ENCODE data around the gene KRTAP10-11.
"Not testable (repeated sequence)": the region's sequence is repeated elsewhere in the genome, so short reads cannot be mapped to it uniquely, and the experiment has no call there.

Gene KRTAP10-11

DNA sequence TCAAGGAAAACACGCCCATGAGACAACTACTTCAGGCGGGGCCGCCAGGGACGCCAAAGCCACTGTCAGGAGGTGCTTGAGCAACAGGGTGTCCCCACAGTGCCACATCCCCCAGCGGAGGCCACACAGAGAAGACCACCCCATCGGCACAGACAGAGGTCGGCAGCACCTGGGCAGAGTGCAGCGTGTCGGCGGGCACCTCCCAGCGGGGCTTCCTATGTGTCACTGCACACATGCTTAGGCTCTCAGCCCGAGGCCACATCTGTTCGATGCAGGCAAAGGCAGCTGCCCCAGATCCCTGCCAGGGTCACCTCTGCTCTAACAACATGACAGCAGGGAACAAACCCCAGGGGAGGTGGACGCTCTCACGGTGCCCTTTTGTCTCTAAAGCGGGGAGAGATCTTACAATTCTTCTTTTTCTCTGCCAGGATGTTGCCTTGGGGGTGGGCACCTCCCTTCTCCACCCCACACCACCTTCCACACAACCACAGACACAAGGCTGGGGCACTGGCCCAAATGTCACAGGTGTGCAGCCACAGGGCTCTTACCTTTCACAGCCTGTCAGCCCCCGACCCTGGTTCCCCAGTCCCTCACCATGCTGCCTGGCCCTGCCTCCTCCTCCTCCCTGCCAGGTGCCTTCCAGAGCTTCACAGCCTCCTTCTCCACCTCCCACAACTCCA lies 30.2 kb upstream of the KRTAP10-11 start:
- DNase-seq, result no peak

DNA sequence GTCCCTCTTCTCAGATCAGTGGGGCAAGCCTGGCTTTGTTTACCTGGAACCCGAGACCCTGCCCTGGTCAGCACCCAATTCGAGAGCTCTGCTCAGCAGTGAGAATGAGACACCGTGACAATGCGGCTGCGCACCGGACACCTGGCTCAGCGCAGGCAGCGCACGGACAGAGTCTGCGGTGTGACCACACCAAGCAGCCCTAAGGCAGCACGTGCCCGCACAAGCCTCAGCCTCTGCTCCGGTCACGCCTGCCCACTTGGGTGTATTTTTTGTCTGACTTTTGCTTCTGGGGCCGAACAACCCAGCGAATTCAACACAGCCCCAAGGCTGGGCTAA lies 29.7 kb upstream of the KRTAP10-11 start:
- DNase-seq, result no peak

DNA sequence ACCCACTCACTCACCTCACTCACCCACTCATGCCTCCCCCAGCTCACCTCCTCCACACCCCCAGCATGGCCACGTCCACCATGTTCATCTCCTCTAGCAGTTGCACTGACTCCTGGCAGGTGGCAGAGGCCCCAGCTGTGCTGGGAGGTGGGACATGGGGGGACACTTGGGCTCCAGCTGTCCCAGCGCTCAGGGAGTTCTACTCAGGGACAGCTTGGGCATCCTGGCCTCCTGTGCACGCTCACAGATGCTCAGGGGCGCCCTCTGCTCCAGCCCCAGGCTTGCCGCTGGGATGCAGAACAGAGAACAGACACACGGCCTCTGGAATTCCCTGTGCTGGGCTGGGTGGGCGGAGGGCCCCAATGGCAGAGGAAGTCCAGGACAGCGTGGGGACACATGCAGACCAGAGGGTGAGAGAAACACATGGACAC lies 29.1 kb upstream of the KRTAP10-11 start:
- DNase-seq, result no peak

DNA sequence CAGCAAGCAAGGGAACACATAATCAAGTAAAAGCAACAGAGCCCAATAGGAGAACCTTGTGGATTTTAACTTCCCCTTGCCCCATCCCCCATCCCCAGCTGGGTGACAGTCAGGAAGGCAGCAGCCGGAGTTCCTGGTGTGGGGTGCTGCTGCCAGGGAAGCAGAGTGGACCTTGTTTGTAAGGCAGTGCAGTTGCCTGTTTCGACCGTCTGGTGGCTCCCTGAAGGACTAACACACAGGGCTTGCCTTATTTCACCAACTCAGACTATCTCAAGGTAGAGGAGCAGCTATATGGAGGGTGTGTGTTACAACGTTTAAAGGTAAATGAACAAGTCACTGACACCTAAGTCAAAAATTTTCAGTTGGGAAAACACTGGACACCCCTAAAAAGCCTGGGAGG lies 27.7 kb upstream of the KRTAP10-11 start:
- no peak for DNase-seq

DNA sequence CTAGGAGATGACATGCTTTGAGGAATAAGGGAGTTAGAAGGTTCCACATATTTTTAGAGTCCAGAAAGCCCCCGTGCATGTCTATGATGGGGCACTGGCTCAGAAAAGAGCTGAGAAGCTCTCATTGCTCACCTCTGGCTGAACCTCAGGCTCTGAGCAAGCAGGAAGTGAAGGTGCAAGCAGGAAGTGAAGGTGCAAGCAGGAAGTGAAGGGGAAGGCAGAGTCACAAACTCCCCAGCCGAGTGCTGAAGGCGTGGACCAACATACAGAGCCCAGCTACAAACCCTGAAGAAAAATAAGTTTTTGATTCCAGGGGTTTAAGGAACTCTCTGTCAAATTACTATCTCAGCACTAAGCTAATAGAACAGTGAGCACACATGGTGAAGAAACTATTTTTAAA lies 27.3 kb upstream of the KRTAP10-11 start:
- DNase-seq, result peak; percentile 86

- no peak for DNase-seq
Observed at GRCh38 chr21:44619886-44620285, 26.3 kb upstream of the KRTAP10-11 start.

- DNase-seq, result no peak
Observed at GRCh38 chr21:44623575-44623974, 22.6 kb upstream of the KRTAP10-11 start.

GRCh38 chr21:44625756-44626155 lies 20.5 kb upstream of the KRTAP10-11 start:
- DNase-seq, result no peak

DNA sequence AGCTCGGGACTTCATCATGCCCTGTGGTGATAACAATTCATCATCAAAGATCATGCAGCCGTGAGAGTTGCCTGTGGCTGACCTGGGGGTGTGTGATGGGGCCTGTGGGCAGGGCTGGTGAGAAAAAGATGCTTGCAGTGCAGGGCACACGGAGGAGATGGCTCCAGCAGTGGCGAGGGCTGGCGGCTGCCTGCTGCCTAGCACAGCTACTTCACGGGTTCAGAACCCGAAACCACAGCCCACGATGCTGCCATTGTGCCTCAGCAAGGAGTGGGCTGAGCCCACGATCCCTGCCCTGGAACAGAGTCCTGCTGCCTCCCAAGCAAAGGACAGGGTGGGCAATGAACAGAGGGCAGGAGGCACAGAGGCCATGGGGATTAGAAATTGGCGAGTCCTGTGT lies 20.0 kb upstream of the KRTAP10-11 start:
- no peak for DNase-seq

GRCh38 chr21:44626673-44627143 lies 19.5 kb upstream of the KRTAP10-11 start, which contains the start of gene KRTAP10-9:
Gene KRTAP10-9 (plus strand): TSS chr21:44627093. CDS start chr21:44627172, 79 bp downstream.
- DNase-seq, result no peak

GRCh38 chr21:44627181-44627822 lies 18.9 kb upstream of the KRTAP10-11 start:
- not testable (repeated sequence) for DNase-seq

DNA sequence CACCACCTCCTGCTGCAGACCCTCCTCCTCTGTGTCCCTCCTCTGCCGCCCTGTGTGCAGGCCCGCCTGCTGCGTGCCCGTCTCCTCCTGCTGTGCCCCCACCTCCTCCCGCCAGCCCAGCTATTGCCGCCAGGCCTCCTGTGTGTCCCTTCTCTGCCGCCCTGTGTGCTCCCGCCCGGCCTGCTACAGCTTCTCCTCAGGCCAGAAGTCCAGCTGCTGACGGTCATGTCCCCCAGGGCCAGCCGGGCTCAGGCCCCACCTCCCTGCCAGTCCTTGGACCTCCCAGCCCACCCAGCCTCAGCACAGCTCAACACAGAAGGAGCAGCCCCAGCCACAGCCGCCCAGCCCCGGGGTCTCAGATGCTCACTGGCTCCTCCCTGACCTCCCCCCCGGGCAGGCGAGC lies 18.4 kb upstream of the KRTAP10-11 start:
- not testable (repeated sequence) for DNase-seq

DNA sequence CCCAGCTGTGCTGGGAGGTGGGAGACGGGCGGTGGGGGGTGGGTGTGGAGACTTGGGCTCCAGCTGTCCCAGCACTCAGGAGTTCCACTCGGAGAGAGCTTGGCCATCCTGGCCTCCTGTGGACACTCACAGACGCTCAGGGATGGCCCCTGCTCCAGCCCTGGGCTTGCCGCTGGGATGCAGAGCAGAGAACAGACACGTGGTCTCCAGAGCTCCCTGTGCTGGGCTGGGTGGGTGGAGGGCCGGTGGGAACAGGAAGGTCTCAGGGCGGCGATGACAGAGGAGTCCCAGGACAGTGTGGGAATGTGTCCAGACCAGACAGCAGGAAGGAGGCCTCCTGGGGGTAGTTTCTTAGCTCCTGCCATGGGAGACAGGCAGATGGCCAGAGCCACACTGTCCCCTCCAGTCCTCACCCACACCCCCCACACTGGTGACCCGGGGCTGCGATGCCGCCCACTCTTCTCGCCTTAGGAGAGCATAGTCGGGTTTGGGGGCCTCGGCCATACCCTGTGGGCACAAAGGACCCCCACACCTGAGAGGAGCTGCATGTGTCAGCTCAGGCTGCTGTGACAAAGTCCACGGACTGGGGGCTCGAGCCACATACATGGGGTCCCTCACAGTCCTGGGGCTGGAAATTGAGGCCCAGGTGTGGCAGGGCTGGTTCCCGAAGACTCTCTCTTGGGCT lies 17.4 kb upstream of the KRTAP10-11 start:
- DNase-seq, result no peak

DNA sequence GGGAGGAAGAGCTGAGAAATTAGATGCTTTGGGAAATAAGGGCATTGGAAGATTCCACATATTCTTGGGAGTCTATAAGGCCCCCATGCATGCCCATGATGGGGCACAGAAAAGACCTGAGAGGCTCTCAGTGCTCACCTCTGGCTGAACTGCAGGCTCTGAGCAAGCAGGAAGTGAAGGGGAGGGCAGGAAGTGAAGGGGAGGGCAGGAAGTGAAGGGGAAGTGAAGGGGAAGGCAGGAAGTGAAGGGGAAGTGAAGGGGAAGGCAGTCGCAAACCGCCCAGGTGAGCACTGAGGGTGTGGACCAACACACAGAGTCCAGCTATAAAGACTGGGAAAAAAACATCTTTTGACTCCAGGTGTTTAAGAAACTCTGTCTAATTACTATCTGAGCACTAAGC lies 15.8 kb upstream of the KRTAP10-11 start:
- no peak for DNase-seq

DNA sequence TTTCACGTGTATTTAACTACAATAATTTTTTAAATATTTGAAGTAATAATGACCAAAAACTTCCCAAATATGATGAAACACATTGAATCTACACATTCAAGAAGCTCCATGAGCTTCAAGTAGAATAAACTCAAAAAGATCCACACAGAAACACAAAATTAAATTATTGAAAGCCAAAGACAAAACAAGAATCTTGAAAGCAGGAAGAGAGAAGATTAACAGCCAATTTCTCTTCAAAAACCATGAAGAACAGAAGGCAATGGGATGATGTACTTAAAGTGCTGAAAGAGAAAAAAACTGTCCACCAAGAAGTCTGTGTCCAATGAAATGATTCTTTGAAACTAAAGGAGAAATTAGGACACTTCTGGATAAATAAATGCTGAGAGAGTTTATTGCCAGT lies 14.1 kb upstream of the KRTAP10-11 start:
- DNase-seq, result no peak

GRCh38 chr21:44636209-44637017 lies 9.8 kb upstream of the KRTAP10-11 start:
- no peak for DNase-seq

GRCh38 chr21:44637018-44637850 lies 9.0 kb upstream of the KRTAP10-11 start, which contains the start of gene KRTAP10-10:
Gene KRTAP10-10 (plus strand): TSS chr21:44637356. CDS start chr21:44637418, 62 bp downstream.
- DNase-seq, result no peak

GRCh38 chr21:44637851-44638348 lies 8.3 kb upstream of the KRTAP10-11 start:
- not testable (repeated sequence) for DNase-seq

DNA sequence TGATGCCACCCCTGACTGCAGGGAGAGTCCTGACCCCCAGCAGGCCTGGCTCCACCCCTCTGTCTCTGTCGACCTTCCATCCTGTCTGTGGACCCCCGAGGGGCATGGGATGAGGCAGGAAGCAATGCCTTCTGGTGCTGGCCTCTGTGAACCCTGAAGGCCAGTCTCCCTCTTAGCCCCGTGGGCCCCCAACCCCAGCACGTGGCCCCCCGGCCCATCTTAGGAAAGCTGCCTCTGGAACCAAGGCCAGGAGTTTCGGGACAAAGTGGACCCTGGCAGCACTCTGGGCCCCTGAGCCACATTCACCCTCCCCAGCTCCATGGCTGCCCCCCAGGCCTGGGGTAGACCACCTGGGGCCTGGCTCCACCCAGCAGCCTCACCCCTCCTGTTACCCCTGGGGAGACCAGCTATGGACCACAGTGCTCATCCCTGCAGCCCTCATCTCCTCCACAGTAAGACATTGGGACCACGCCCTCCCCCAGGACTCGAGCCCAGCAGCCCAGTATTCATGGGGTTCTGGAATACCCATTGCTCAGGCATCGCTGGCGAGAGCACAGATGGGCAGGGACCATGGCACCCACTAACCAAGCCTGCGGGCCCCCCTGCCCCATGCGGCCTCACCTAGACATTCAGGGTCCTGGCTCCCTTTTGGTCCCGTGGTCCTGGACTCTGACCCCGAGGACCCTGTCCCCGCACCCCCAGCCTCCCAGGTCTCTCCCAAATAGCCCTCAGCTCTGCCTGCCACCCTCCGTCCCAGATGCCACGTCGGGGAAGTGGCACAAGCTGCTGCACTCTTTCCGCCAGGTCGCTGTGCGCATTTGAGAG lies 7.5 kb upstream of the KRTAP10-11 start:
- not testable (repeated sequence) for DNase-seq

DNA sequence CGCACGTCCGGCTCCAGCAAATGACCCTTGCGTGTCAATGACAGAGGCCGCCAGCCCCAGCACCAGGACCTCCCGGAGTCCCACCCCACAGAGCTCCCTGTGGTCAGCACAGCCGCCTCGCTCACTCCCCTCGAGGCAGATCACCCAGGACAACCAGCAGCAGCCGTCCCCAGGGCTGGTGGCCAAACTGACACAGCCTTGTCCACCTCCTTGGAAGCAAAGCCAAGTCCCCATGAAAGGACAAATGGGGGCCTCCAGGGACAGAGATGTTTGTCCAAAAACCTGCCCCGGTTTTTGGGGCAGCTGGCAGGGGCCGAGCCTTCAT lies 6.9 kb upstream of the KRTAP10-11 start:
- DNase-seq, result no peak

DNA sequence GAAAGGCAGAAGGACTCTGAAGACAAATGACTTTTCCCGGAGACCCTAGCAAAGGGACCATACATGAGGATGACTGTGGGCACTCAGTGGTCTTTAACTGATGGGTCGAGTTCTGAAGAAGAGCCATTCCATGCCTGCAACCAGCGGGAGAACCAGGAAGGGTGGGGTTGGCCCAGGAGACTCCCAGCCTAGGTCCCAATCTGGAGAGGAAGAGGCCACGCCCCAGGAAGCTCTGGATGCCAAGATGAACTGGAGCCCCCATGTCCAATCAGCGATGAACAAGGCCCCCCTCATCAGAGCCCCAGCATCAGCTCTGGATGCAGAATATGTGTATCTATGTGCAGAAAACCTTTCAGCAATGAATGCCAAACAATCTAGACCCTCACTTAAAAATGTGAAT lies 5.5 kb upstream of the KRTAP10-11 start:
- DNase-seq, result no peak
